ENCODE data around the gene RING1.

GRCh38 chr6:33171880-33172687, 36.2 kb upstream of the RING1 start:
- TF ChIP-seq POLR2A (IDR thresholded peaks at IDR 0.05), result no peak
- TF ChIP-seq EP300 (IDR thresholded peaks at IDR 0.05), result no peak
